Brain microvascular endothelial cell (primary cell): ENCODE data around the gene CCDC91.

Source experiments
- DNase-seq: peaks from one replicate; pipeline ENCODE4 v3.0.0-alpha.2; 2020
- H3K27ac ChIP-seq: fragments of 250-450 bp; sonication (Bioruptor Pico); 2 replicates; pipeline ENCODE4 v1.5.1; 2020; ENCODE audit warnings: mild to moderate bottlenecking, moderate library complexity
- H3K27me3 ChIP-seq: fragments of 250-450 bp; sonication (Bioruptor Pico); replicated peaks from 2 replicates; pipeline ENCODE4 v1.5.1; 2020; ENCODE audit warnings: mild to moderate bottlenecking
- H3K36me3 ChIP-seq: fragments of 250-450 bp; sonication (Bioruptor Pico); replicated peaks from 2 replicates; pipeline ENCODE4 v1.5.1; 2020; ENCODE audit warnings: mild to moderate bottlenecking
- H3K4me3 ChIP-seq: 2 replicates; pipeline ENCODE4 v1.5.1; 2011; ENCODE audit warnings: low read depth, mild to moderate bottlenecking, control low read depth, low read length, moderate library complexity
- CTCF ChIP-seq: IDR thresholded peaks from 2 replicates; pipeline ENCODE4 v1.5.1; 2011; ENCODE audit warnings: low read depth, mild to moderate bottlenecking, moderate library complexity, low read length, control low read depth, inconsistent platforms; ENCODE audit errors: missing control alignments
- in situ Hi-C: cut with HindIII; loops from 2 replicates; pipeline ENCODE4 v1.10.0; 2017; ENCODE audit warnings: low sequenced_read_pairs, low pct_ligation_motif_present

The CCDC91 gene

GRCh38 chr12:28175098-28175589, 15.1 kb upstream of the CCDC91 start:
- no peak for TF ChIP-seq CTCF
- DNase-seq = no peak
- Histone ChIP-seq H3K4me3 (no peak overlapping the region), H3K27me3 (no peaks in the 10 kb centered on the region), H3K27ac (no peak overlapping the region), H3K36me3 (no peaks in the 10 kb centered on the region)
- in situ Hi-C loops = no loop called here

DNA sequence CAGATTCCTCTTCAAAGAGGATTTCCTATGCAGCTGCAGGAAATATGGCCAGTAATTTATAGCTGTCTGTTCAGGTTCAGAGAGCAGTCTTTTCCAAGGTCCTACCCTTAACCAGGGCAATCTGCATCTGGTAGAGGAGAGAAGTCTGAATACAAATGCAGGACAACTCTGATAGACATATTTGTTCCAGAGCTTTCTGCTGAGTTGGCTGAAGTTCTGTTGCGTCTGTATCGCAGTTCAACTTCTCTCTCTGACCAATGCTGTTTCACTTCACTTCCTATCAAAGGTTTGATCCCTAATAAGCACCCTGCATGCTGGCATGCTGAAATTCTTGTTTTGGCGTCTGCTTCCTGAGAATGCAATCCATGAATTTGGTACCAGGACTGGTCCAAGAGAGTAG, 14.0 kb upstream of the CCDC91 start:
- DNase-seq = no peak
- Histone ChIP-seq H3K27ac (no peak overlapping the region), H3K27me3 (no peaks in the 10 kb centered on the region), H3K4me3 (no peak overlapping the region), H3K36me3 (no peaks in the 10 kb centered on the region)
- in situ Hi-C loops = no loop called here
- TF ChIP-seq CTCF = no peak

DNA sequence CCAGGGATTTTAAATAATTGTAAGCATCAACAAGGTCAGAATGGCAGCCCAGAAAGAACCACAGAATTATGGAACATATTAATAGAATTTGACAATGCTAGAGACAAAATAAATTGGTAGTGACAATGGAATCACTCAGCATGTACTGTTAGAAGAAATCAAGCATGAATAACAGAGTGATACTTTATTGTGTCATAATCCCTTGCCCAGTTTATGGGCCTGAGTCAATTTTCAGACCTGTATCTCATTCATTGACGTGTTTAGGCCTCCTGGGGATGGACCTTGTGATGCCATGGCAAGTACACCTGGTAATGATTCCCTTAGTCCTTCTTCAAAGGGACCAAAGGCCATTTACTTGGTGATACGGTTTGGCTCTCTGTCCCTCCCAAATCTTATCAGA, 12.8 kb upstream of the CCDC91 start:
- DNase-seq = no peak
- in situ Hi-C loops = no loop called here
- no peak overlapping the region for H3K27ac ChIP-seq
- no peaks in the 10 kb centered on the region for H3K27me3 ChIP-seq
- H3K36me3 ChIP-seq = no peaks in the 10 kb centered on the region
- no peak overlapping the region for H3K4me3 ChIP-seq
- no peak for TF ChIP-seq CTCF

DNA sequence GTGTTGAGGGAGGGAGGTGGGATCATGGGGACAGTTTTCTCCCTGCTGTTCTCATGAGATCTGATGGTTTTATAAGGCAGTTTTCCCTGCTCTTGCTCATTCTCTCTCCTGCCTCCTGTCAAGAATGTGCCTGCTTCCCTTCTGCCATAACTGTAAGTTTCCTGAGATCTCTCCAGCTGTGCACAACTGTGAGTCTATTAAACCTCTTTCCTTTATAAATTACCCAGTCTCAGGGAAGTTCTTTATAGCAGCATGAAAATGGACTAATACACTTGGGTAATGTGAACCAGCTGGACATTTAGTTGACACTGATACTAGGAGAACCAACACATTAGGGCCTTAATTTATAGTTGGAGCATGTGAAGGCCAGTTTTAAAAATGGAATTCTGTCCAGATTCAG, 12.4 kb upstream of the CCDC91 start:
- Histone ChIP-seq H3K36me3 (no peaks in the 10 kb centered on the region), H3K4me3 (no peak overlapping the region), H3K27me3 (no peaks in the 10 kb centered on the region), H3K27ac (no peak overlapping the region)
- DNase-seq = no peak
- TF ChIP-seq CTCF = no peak
- in situ Hi-C loops = no loop called here

- no peak overlapping the region for H3K27ac ChIP-seq
- H3K36me3 ChIP-seq = no peaks in the 10 kb centered on the region
- no peak overlapping the region for H3K4me3 ChIP-seq
- no peaks in the 10 kb centered on the region for H3K27me3 ChIP-seq
- in situ Hi-C loops = no loop called here
- no peak for TF ChIP-seq CTCF
- DNase-seq = no peak
Observed at GRCh38 chr12:28178775-28179174, 11.5 kb upstream of the CCDC91 start.

GRCh38 chr12:28180786-28181185, 9.5 kb upstream of the CCDC91 start:
- Histone ChIP-seq H3K27ac (no peak overlapping the region), H3K27me3 (no peaks in the 10 kb centered on the region), H3K36me3 (no peaks in the 10 kb centered on the region), H3K4me3 (no peak overlapping the region)
- DNase-seq = no peak
- no peak for TF ChIP-seq CTCF
- in situ Hi-C loops = no loop called here
